GM23248 (cell line): ENCODE measurements around the gene PRLR. TPM values are rescaled to one million over a fixed set of nuclear protein-coding genes. Genes with fewer than 3 reads are reported as not detected.
A peak's percentile ranks its signal among the peaks of the same experiment; 100 is the strongest.
"Not testable (repeated sequence)": the region's sequence is repeated elsewhere in the genome, so short reads cannot be mapped to it uniquely, and the experiment has no call there.

Source experiments
- DNase-seq: peaks from one replicate; pipeline ENCODE4 v3.0.0-alpha.2; 2015
- H2AFZ ChIP-seq: fragments of 200-600 bp; sonication (generic); 2 replicates; pipeline ENCODE4 v1.6.1; 2016; ENCODE audit warnings: antibody characterized with exemption
- H3F3A ChIP-seq: fragments of 200-600 bp; sonication (generic); 2 replicates; pipeline ENCODE4 v1.6.1; 2016; ENCODE audit warnings: mild to moderate bottlenecking, antibody characterized with exemption, mixed run types; ENCODE audit not compliant: insufficient read depth
- H3K27ac ChIP-seq: fragments of 200-600 bp; sonication (generic); 2 replicates; pipeline ENCODE4 v1.5.1; 2016; ENCODE audit warnings: mild to moderate bottlenecking
- H3K27me3 ChIP-seq: fragments of 200-600 bp; sonication (generic); replicated peaks from 2 replicates; pipeline ENCODE4 v1.6.1; 2016; ENCODE audit warnings: mild to moderate bottlenecking; ENCODE audit not compliant: insufficient read depth
- H3K36me3 ChIP-seq: fragments of 200-600 bp; sonication (generic); 2 replicates; pipeline ENCODE4 v1.6.1; 2016; ENCODE audit warnings: low read depth, mild to moderate bottlenecking
- H3K4me1 ChIP-seq: fragments of 200-600 bp; sonication (generic); 2 replicates; pipeline ENCODE4 v1.6.1; 2016; ENCODE audit warnings: mild to moderate bottlenecking; ENCODE audit not compliant: insufficient read depth
- H3K4me2 ChIP-seq: fragments of 200-600 bp; sonication (generic); one replicate; pipeline ENCODE4 v1.6.1; 2016; ENCODE audit warnings: mild to moderate bottlenecking; ENCODE audit not compliant: unreplicated experiment
- H3K4me3 ChIP-seq: fragments of 200-600 bp; sonication (generic); 2 replicates; pipeline ENCODE4 v1.5.1; 2016; ENCODE audit warnings: mild to moderate bottlenecking
- H3K79me2 ChIP-seq: fragments of 200-600 bp; sonication (generic); 2 replicates; pipeline ENCODE4 v1.6.1; 2016; ENCODE audit warnings: mild to moderate bottlenecking; ENCODE audit not compliant: insufficient read depth
- H3K9ac ChIP-seq: fragments of 200-600 bp; sonication (generic); 2 replicates; pipeline ENCODE4 v1.6.1; 2016; ENCODE audit warnings: mild to moderate bottlenecking
- H3K9me2 ChIP-seq: fragments of 200-600 bp; sonication (generic); 2 replicates; pipeline ENCODE4 v1.6.1; 2016; ENCODE audit warnings: mixed run types, mild to moderate bottlenecking, moderate library complexity; ENCODE audit not compliant: insufficient read depth
- H3K9me3 ChIP-seq: fragments of 200-600 bp; sonication (generic); one replicate; pipeline ENCODE4 v1.6.1; 2017; ENCODE audit warnings: low read depth
- H4K20me1 ChIP-seq: fragments of 200-600 bp; sonication (generic); 2 replicates; pipeline ENCODE4 v1.6.0; 2016; ENCODE audit not compliant: insufficient read depth
- EZH2 ChIP-seq: fragments of 200-600 bp; sonication (generic); IDR thresholded peaks from 2 replicates; pipeline ENCODE4 v1.6.1; 2018; ENCODE audit warnings: antibody characterized with exemption, mild to moderate bottlenecking; ENCODE audit not compliant: insufficient read depth, poor library complexity, severe bottlenecking
- EZH2phosphoT487 ChIP-seq: fragments of 200-600 bp; sonication (generic); IDR thresholded peaks from 2 replicates; pipeline ENCODE4 v1.6.1; 2018; ENCODE audit warnings: antibody characterized with exemption, moderate library complexity, mild to moderate bottlenecking, low read depth; ENCODE audit not compliant: insufficient read depth
- WGBS, 2 experiments: methylation state at CpG; one replicate each; pipeline ENCODE4 v1.1.6; 2015 to 2017; ENCODE audit warnings: low lambda C conversion rate in 2 of 2, low coverage in 1 of 2; ENCODE audit errors: missing lambda C conversion rate in 2 of 2; 5-methylcytosine and 5-hydroxymethylcytosine counted together
- in situ Hi-C: fragments of 300-500 bp; cut with MboI; formaldehyde crosslinking; loops from 2 replicates; pipeline ENCODE4 v1.15.0; 2020
- polyA plus RNA-seq: library from polyadenylated mRNA; unstranded; fragments of >200 nt; fragmentation: Nextera tagmentation; extraction: Ambion mirVana; gene quantifications from 2 replicates; pipeline ENCODE4 v1.2.1, GENCODE V29; 2016
- total RNA-seq: library from RNA; depleted of rRNA; stranded (reverse); fragments of >200 nt; shearing (Covaris generic); gene quantifications from 2 replicates; pipeline ENCODE4 v1.2.3, GENCODE V29; 2014

The PRLR gene
- total and polyA plus RNA-seq, 2 experiments from 2014 or later: 0.80 to 5.8 TPM

GRCh38 chr5:35120715-35121114 lies 109.6 kb downstream of the PRLR start:
- H3F3A ChIP-seq: peaks cover 21% of the 10 kb centered on the region
- no peaks in the 10 kb centered on the region for H3K27me3 ChIP-seq
- H3K9ac ChIP-seq: no peak overlapping the region
- H3K79me2 ChIP-seq: no peaks in the 10 kb centered on the region
- TF ChIP-seq EZH2phosphoT487: no peak
- TF ChIP-seq EZH2: no peak
- H2AFZ ChIP-seq: no peak overlapping the region
- H3K27ac ChIP-seq: no peak overlapping the region
- in situ Hi-C loops: no loop called here
- no peak overlapping the region for H3K4me3 ChIP-seq
- H3K9me3 ChIP-seq: no peaks in the 10 kb centered on the region
- WGBS, 2 experiments: 74 to 91% methylated on average over 1 of the region's 1 CpG
- H4K20me1 ChIP-seq: no peaks in the 10 kb centered on the region
- H3K9me2 ChIP-seq: no peaks in the 10 kb centered on the region
- H3K36me3 ChIP-seq: no peaks in the 10 kb centered on the region
- H3K4me2 ChIP-seq: no peak overlapping the region
- peak; percentile 17 for DNase-seq
- peaks cover 35% of the 10 kb centered on the region for H3K4me1 ChIP-seq

GRCh38 chr5:35117967-35118366 lies 112.3 kb downstream of the PRLR start:
- Histone ChIP-seq H3K4me1 (peaks cover 38% of the 10 kb centered on the region), H4K20me1 (no peaks in the 10 kb centered on the region), H3K27me3 (no peaks in the 10 kb centered on the region), H3K36me3 (no peaks in the 10 kb centered on the region), H3K4me3 (no peak overlapping the region), H3F3A (peaks cover 21% of the 10 kb centered on the region), H3K79me2 (no peaks in the 10 kb centered on the region), H3K9me3 (no peaks in the 10 kb centered on the region), H3K4me2 (peak overlapping the region; percentile 68), H3K27ac (peak overlapping the region; percentile 72), H3K9ac (no peak overlapping the region), H3K9me2 (no peaks in the 10 kb centered on the region), H2AFZ (peak overlapping the region; percentile 40; the same call in 1 of the 2 replicates)
- TF ChIP-seq EZH2 (no peak), EZH2phosphoT487 (no peak)
- DNase-seq: peak; percentile 89
- 23 to 27% methylated on average over 6 of the region's 6 CpGs for WGBS, 2 experiments
- in situ Hi-C loops: no loop called here

- no peak overlapping the region for H3K4me2 ChIP-seq
- TF ChIP-seq EZH2 (no peak), EZH2phosphoT487 (no peak)
- H3K4me3 ChIP-seq: no peak overlapping the region
- no peaks in the 10 kb centered on the region for H3K9me3 ChIP-seq
- no peaks in the 10 kb centered on the region for H3K36me3 ChIP-seq
- H3F3A ChIP-seq: peaks cover 21% of the 10 kb centered on the region
- H3K79me2 ChIP-seq: no peaks in the 10 kb centered on the region
- H3K4me1 ChIP-seq: peaks cover 38% of the 10 kb centered on the region
- no peaks in the 10 kb centered on the region for H3K27me3 ChIP-seq
- no peaks in the 10 kb centered on the region for H3K9me2 ChIP-seq
- H3K27ac ChIP-seq: no peak overlapping the region
- H4K20me1 ChIP-seq: no peaks in the 10 kb centered on the region
- peak; percentile 8 for DNase-seq
- H3K9ac ChIP-seq: no peak overlapping the region
- in situ Hi-C loops: no loop called here
- H2AFZ ChIP-seq: no peak overlapping the region
Measured at GRCh38 chr5:35115920-35116319, 114.4 kb downstream of the PRLR start.

GRCh38 chr5:35114698-35115097 lies 115.6 kb downstream of the PRLR start:
- in situ Hi-C loops: no loop called here
- Histone ChIP-seq H3K4me3 (no peak overlapping the region), H3K9me2 (no peaks in the 10 kb centered on the region), H3K27ac (no peak overlapping the region), H3K9me3 (no peaks in the 10 kb centered on the region), H2AFZ (no peak overlapping the region), H3F3A (peaks cover 21% of the 10 kb centered on the region), H3K4me2 (no peak overlapping the region), H3K9ac (no peak overlapping the region), H3K36me3 (no peaks in the 10 kb centered on the region), H4K20me1 (no peaks in the 10 kb centered on the region), H3K79me2 (no peaks in the 10 kb centered on the region), H3K27me3 (no peaks in the 10 kb centered on the region), H3K4me1 (peaks cover 38% of the 10 kb centered on the region)
- TF ChIP-seq EZH2phosphoT487 (no peak), EZH2 (no peak)
- no peak for DNase-seq
- WGBS, 2 experiments: 96 to 99% methylated on average over 4 of the region's 4 CpGs

- Histone ChIP-seq H3K9me3 (no peaks in the 10 kb centered on the region), H3K4me1 (peaks cover 14% of the 10 kb centered on the region), H3K79me2 (no peaks in the 10 kb centered on the region), H3K27ac (no peak overlapping the region), H3K36me3 (no peaks in the 10 kb centered on the region), H3K9ac (no peak overlapping the region), H2AFZ (no peak overlapping the region), H3K4me3 (no peak overlapping the region), H3K9me2 (no peaks in the 10 kb centered on the region), H3K4me2 (no peak overlapping the region), H3F3A (peaks cover 6% of the 10 kb centered on the region), H3K27me3 (no peaks in the 10 kb centered on the region), H4K20me1 (no peaks in the 10 kb centered on the region)
- TF ChIP-seq EZH2phosphoT487 (no peak), EZH2 (no peak)
- in situ Hi-C loops: no loop called here
- no peak for DNase-seq
- WGBS, 2 experiments: 62 to 69% methylated on average over 4 of the region's 4 CpGs
Measured at GRCh38 chr5:35112300-35112699, 118.0 kb downstream of the PRLR start.

- H3K9ac ChIP-seq, H2AFZ ChIP-seq, H3K4me1 ChIP-seq, H3K9me2 ChIP-seq, DNase-seq, H3K27ac ChIP-seq, H3F3A ChIP-seq, H4K20me1 ChIP-seq, H3K36me3 ChIP-seq, H3K4me3 ChIP-seq, H3K27me3 ChIP-seq, in situ Hi-C loops, H3K4me2 ChIP-seq, H3K79me2 ChIP-seq, H3K9me3 ChIP-seq: not testable (repeated sequence)
- WGBS, 2 experiments: 79 to 82% methylated on average over 11 of the region's 11 CpGs
Measured at GRCh38 chr5:35104550-35104949, 125.7 kb downstream of the PRLR start.
